H1 (cell line): Measurements from ENCODE around the gene IYD. TPM values are rescaled to one million over a fixed set of nuclear protein-coding genes. Genes with fewer than 3 reads are reported as not detected.

Experiments used
- CTCF ChIA-PET: fragments of 300-600 bp; sonication (Branson Sonifier 250); formaldehyde crosslinking; loops from one replicate; lab custom pipeline; 2021; ENCODE audit not compliant: partially characterized antibody; lab: Charles Lee
- POLR2A ChIA-PET: fragments of 300-600 bp; sonication (Branson Sonifier 250); formaldehyde crosslinking; loops from one replicate; lab custom pipeline; 2021; ENCODE audit warnings: inconsistent platforms; ENCODE audit not compliant: partially characterized antibody; lab: Charles Lee
- DNase-seq, 2 experiments: peaks; one replicate each; pipeline versions ENCODE4 v3.0.0 to v3.0.0-alpha.2; 2010 to 2022; ENCODE audit warnings: low spot score in 2 of 2, low read depth in 1 of 2, mixed read lengths in 1 of 2
- FAIRE-seq: peaks from 2 replicates; lab custom pipeline; 2011; peaks lifted over from hg19 to GRCh38; lab: Jason Lieb, UNC
- H2AFZ ChIP-seq: 2 replicates; pipeline ENCODE4 v1.8.1; 2012; ENCODE audit warnings: low read length, inconsistent platforms
- H2AK5ac ChIP-seq: 2 replicates; pipeline ENCODE4 v1.6.1; 2013; ENCODE audit warnings: low read depth, low read length
- H2BK120ac ChIP-seq: replicated peaks from 2 replicates; pipeline ENCODE3; 2013; ENCODE audit warnings: low read depth, low read length, inconsistent platforms
- H2BK12ac ChIP-seq: 2 replicates; pipeline ENCODE4 v1.6.1; 2013; ENCODE audit warnings: low read depth, low read length
- H2BK15ac ChIP-seq: 2 replicates; pipeline ENCODE4 v1.6.1; 2013; ENCODE audit warnings: low read length
- H2BK20ac ChIP-seq: 2 replicates; pipeline ENCODE4 v1.6.1; 2013; ENCODE audit warnings: low read length
- H2BK5ac ChIP-seq: 2 replicates; pipeline ENCODE4 v1.6.1; 2013; ENCODE audit warnings: low read depth, low read length
- H3K14ac ChIP-seq: 2 replicates; pipeline ENCODE4 v1.6.1; 2013; ENCODE audit warnings: inconsistent platforms; ENCODE audit not compliant: insufficient read length
- H3K18ac ChIP-seq: 2 replicates; pipeline ENCODE4 v1.6.1; 2013; ENCODE audit warnings: low read length; ENCODE audit errors: extremely low read depth
- H3K23ac ChIP-seq: 2 replicates; pipeline ENCODE4 v1.6.1; 2013; ENCODE audit warnings: inconsistent platforms; ENCODE audit not compliant: insufficient read length
- H3K23me2 ChIP-seq: 2 replicates; pipeline ENCODE4 v1.6.1; 2013; ENCODE audit warnings: low read depth, low read length
- H3K27ac ChIP-seq: 2 replicates; pipeline ENCODE4 v1.6.1; 2011; ENCODE audit warnings: low read depth, low read length, inconsistent platforms
- H3K27me3 ChIP-seq, 4 experiments: replicated peaks in 1 of 4; 1 replicate in 1 of 4; 2 replicates in 3 of 4; pipeline versions ENCODE4 v1.6.1 to v1.8.1; 2011 to 2013; ENCODE audit warnings: low read length in 3 of 4, mild to moderate bottlenecking in 3 of 4, inconsistent platforms in 2 of 4, mixed read lengths in 2 of 4, moderate library complexity in 1 of 4; ENCODE audit not compliant: control insufficient read depth in 3 of 4, insufficient read depth in 3 of 4; ENCODE audit errors: extremely low read depth in 1 of 4
- H3K36me3 ChIP-seq, 4 experiments: 2 replicates each; pipeline versions ENCODE4 v1.6.1 to v1.8.1; 2011 to 2013; ENCODE audit warnings: mild to moderate bottlenecking in 4 of 4, low read length in 3 of 4, moderate library complexity in 2 of 4, control low read depth in 1 of 4, inconsistent platforms in 1 of 4; ENCODE audit not compliant: insufficient read depth in 4 of 4, control insufficient read depth in 2 of 4
- H3K4ac ChIP-seq: replicated peaks from 2 replicates; pipeline ENCODE3; 2013; ENCODE audit warnings: low read length, low read depth, mixed read lengths, inconsistent platforms; ENCODE audit not compliant: insufficient read length
- H3K4me1 ChIP-seq, 4 experiments: replicated peaks in 1 of 4; 1 replicate in 1 of 4; 2 replicates in 3 of 4; pipeline versions ENCODE4 v1.6.1 to v1.8.1; 2011 to 2013; ENCODE audit warnings: low read length in 3 of 4, inconsistent platforms in 2 of 4, mixed read lengths in 1 of 4; ENCODE audit not compliant: insufficient read depth in 4 of 4, control insufficient read depth in 3 of 4
- H3K4me2 ChIP-seq, 2 experiments: 2 replicates each; pipeline versions ENCODE4 v1.6.1 to v1.8.1; 2011 to 2013; ENCODE audit warnings: low read depth in 2 of 2, low read length in 2 of 2, control low read depth in 1 of 2, inconsistent platforms in 1 of 2, mild to moderate bottlenecking in 1 of 2; ENCODE audit not compliant: insufficient read depth in 1 of 2
- H3K4me3 ChIP-seq, 4 experiments: fragments of 200-600, 300-600 bp in 1 of 4; sonication (generic), shearing (Covaris generic), sonication (Bioruptor Twin) in 1 of 4; 2 replicates each; pipeline versions ENCODE4 v1.5.1 to v1.8.1; 2011 to 2016; ENCODE audit warnings: low read length in 4 of 4, low read depth in 3 of 4, control low read depth in 2 of 4, inconsistent platforms in 2 of 4, mild to moderate bottlenecking in 2 of 4, mixed read lengths in 1 of 4, moderate library complexity in 1 of 4; ENCODE audit not compliant: insufficient read depth in 2 of 4; ENCODE audit errors: extremely low read depth in 1 of 4
- H3K56ac ChIP-seq: replicated peaks from 2 replicates; pipeline ENCODE3; 2013; ENCODE audit warnings: low read depth, mild to moderate bottlenecking, mixed read lengths, low read length, inconsistent platforms; ENCODE audit not compliant: insufficient read length
- H3K79me1 ChIP-seq: 2 replicates; pipeline ENCODE4 v1.6.1; 2013; ENCODE audit warnings: low read depth, low read length, control low read depth
- H3K79me2 ChIP-seq, 2 experiments: 2 replicates each; pipeline versions ENCODE4 v1.6.1 to v1.8.1; 2012 to 2013; ENCODE audit warnings: low read length in 2 of 2, mild to moderate bottlenecking in 2 of 2, inconsistent platforms in 1 of 2; ENCODE audit not compliant: insufficient read depth in 2 of 2, control insufficient read depth in 1 of 2
- H3K9ac ChIP-seq, 4 experiments: replicated peaks in 1 of 4; 1 replicate in 1 of 4; 2 replicates in 3 of 4; pipeline versions ENCODE4 v1.6.1 to v1.8.1; 2011 to 2013; ENCODE audit warnings: low read depth in 3 of 4, low read length in 3 of 4, control low read depth in 2 of 4, mild to moderate bottlenecking in 2 of 4, moderate library complexity in 2 of 4, inconsistent platforms in 1 of 4; ENCODE audit errors: extremely low read depth in 1 of 4
- H3K9me3 ChIP-seq, 2 experiments: 2 replicates each; pipeline versions ENCODE4 v1.6.1 to v1.8.1; 2012 to 2013; ENCODE audit warnings: mild to moderate bottlenecking in 2 of 2, moderate library complexity in 2 of 2, control low read depth in 1 of 2, inconsistent platforms in 1 of 2, low read depth in 1 of 2, low read length in 1 of 2, mixed read lengths in 1 of 2; ENCODE audit not compliant: insufficient read depth in 2 of 2
- H4K20me1 ChIP-seq, 2 experiments: replicated peaks in 1 of 2; 2 replicates each; pipeline versions ENCODE3 to v1.8.1; 2011 to 2013; ENCODE audit warnings: inconsistent platforms in 2 of 2, low read length in 2 of 2, mild to moderate bottlenecking in 1 of 2; ENCODE audit not compliant: insufficient read depth in 2 of 2, control insufficient read depth in 1 of 2
- H4K5ac ChIP-seq: 2 replicates; pipeline ENCODE4 v1.6.1; 2013; ENCODE audit warnings: low read length, low read depth, mixed read lengths, inconsistent platforms; ENCODE audit not compliant: insufficient read length
- H4K8ac ChIP-seq: 2 replicates; pipeline ENCODE4 v1.8.0; 2013; ENCODE audit warnings: mild to moderate bottlenecking, moderate library complexity, low read length, inconsistent platforms; ENCODE audit not compliant: insufficient read depth; ENCODE audit errors: extremely low read depth
- H4K91ac ChIP-seq: replicated peaks from 2 replicates; pipeline ENCODE3; 2013; ENCODE audit warnings: low read length, mixed read lengths, inconsistent platforms; ENCODE audit not compliant: insufficient read length
- BCL11A ChIP-seq, 2 experiments: IDR thresholded peaks; one replicate each; pipeline ENCODE4 v1.6.1; 2011; ENCODE audit warnings: low read depth in 2 of 2, low read length in 2 of 2, mild to moderate bottlenecking in 2 of 2
- CEBPB ChIP-seq: IDR thresholded peaks from 2 replicates; pipeline ENCODE4 v1.6.1; 2012; ENCODE audit warnings: low read depth, low read length
- CTBP2 ChIP-seq: IDR thresholded peaks from 2 replicates; pipeline ENCODE4 v1.7.0; 2011; ENCODE audit warnings: borderline replicate concordance, mild to moderate bottlenecking, moderate library complexity, mixed read lengths, low read length; ENCODE audit not compliant: insufficient read depth, insufficient read length
- FOSL1 ChIP-seq: IDR thresholded peaks from 2 replicates; pipeline ENCODE4 v1.6.1; 2011; ENCODE audit warnings: mild to moderate bottlenecking, low read depth, low read length, moderate library complexity; ENCODE audit not compliant: insufficient read depth
- JUND ChIP-seq: IDR thresholded peaks from 2 replicates; pipeline ENCODE4 v1.6.1; 2011; ENCODE audit warnings: mild to moderate bottlenecking, improper control_type of control experiment, low read length
- POLR2AphosphoS5 ChIP-seq: IDR thresholded peaks from 2 replicates; pipeline ENCODE4 v1.6.1; 2011; ENCODE audit warnings: low read depth, low read length
- RNF2 ChIP-seq: fragments of 200-900, 300-1000 bp; sonication (generic); IDR thresholded peaks from 2 replicates; pipeline ENCODE4 v1.7.1; 2016; ENCODE audit warnings: borderline replicate concordance, low read depth, mild to moderate bottlenecking, antibody characterized with exemption, low read length; ENCODE audit not compliant: poor library complexity, severe bottlenecking; ENCODE audit errors: missing control alignments
- SIRT6 ChIP-seq: IDR thresholded peaks from one replicate; pipeline ENCODE4 v1.7.1; 2012; ENCODE audit warnings: low read length, inconsistent platforms
- SP1 ChIP-seq: IDR thresholded peaks from 2 replicates; pipeline ENCODE4 v1.6.1; 2011; ENCODE audit warnings: low read depth, low read length
- TAF1 ChIP-seq: IDR thresholded peaks from 2 replicates; pipeline ENCODE4 v1.6.1; 2011; ENCODE audit warnings: mild to moderate bottlenecking, low read depth, low read length
- TAF7 ChIP-seq: optimal IDR thresholded peaks from 2 replicates; pipeline ENCODE3; 2011; ENCODE audit warnings: low read depth, mild to moderate bottlenecking, inconsistent platforms, low read length, moderate library complexity, borderline replicate concordance
- WGBS, 2 experiments: shearing (Covaris generic) in 1 of 2; methylation state at CpG; one replicate each; pipeline versions ENCODE4 v1.1.6 to v1.1.7; 2013 to 2015; ENCODE audit warnings: low lambda C conversion rate in 2 of 2, mixed read lengths in 2 of 2, inconsistent platforms in 1 of 2, low coverage in 1 of 2, missing lambda C conversion rate in 1 of 2; ENCODE audit not compliant: insufficient replicate concordance in 2 of 2, insufficient coverage in 1 of 2, insufficient read length in 1 of 2; ENCODE audit errors: extremely low coverage in 1 of 2, missing lambda C conversion rate in 1 of 2; 5-methylcytosine and 5-hydroxymethylcytosine counted together
- polyA plus RNA-seq, 7 experiments: library from polyadenylated mRNA; depleted of rRNA in 3 of 7; stranded (reverse) in 5 of 7; unstranded in 2 of 7; fragments of >200 nt in 5 of 7; fragments of 200-250 nt in 2 of 7; gene quantifications; 1 replicate in 5 of 7; 2 replicates in 1 of 7; 4 replicates in 1 of 7; pipeline versions ENCODE4 v1.2.1 to v1.2.3, GENCODE V29; 2011 to 2013; ENCODE audit warnings: missing spikeins in 2 of 7, mixed read lengths in 2 of 7
- total RNA-seq: library from RNA; stranded (reverse); fragmentation: NEBNext Ultra II Directional; extraction: Animal tissue kit (Norgen Biotek cat#: 25700); gene quantifications from 2 replicates; pipeline ENCODE4 v1.2.1, GENCODE V29; 2021
- TF ChIP-seq, protein P1 (sequence below): IDR thresholded peaks from 2 replicates; pipeline ENCODE4 v1.6.1; 2012; ENCODE audit warnings: inconsistent platforms

IYD gene
- total and polyA plus RNA-seq, 2 of the 8 experiments (the other 6 are each of a cell fraction or from before 2014, with no cell fraction given) = not detected

DNA sequence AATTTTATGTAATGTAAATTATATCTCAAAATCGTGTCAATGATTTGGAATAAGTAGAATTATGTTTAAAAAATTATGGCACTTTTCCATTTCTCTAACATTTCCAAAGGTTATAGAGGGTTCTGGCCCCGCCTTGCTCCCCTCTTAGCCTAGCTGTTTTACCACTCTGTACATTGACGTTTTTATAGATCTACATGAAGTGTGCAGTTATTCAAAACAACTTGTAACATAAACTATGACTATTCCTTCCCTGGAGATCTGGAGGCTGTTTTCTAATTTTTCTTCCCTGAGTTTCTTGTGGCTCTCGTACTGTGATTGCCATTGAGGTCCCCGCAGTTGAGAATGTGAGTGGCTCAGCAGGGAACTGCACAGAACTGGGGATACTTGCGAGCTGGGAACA, 48.4 kb downstream of the IYD start:
- Histone ChIP-seq H3K23me2 (no peaks in the 10 kb centered on the region), H4K91ac (no peak overlapping the region), H4K8ac (no peak overlapping the region), H3K4me1 (no peaks in the 10 kb centered on the region), H2BK12ac (no peak overlapping the region), H4K5ac (no peak overlapping the region), H3K4ac (no peak overlapping the region), H3K79me1 (no peaks in the 10 kb centered on the region), H3K56ac (no peak overlapping the region), H2BK5ac (no peak overlapping the region), H3K4me2 (no peak overlapping the region), H3K27ac (no peak overlapping the region), H2BK15ac (no peak overlapping the region), H3K36me3 (no peaks in the 10 kb centered on the region), H3K9me3 (no peaks in the 10 kb centered on the region), H3K79me2 (no peaks in the 10 kb centered on the region), H3K18ac (no peak overlapping the region), H3K14ac (no peak overlapping the region), H2BK20ac (no peak overlapping the region), H2AK5ac (no peak overlapping the region), H4K20me1 (no peaks in the 10 kb centered on the region), H3K27me3 (no peaks in the 10 kb centered on the region; a peak in 1 of 7 replicates), H2AFZ (no peak overlapping the region), H2BK120ac (no peak overlapping the region), H3K9ac (no peak overlapping the region), H3K4me3 (no peak overlapping the region), H3K23ac (no peak overlapping the region)
- no peak for TF ChIP-seq SP1
- TF ChIP-seq POLR2AphosphoS5 = no peak
- no peak for TF ChIP-seq BCL11A (IDR thresholded peaks at IDR 0.05; ENCODE audit: low read depth in 2 of 2, low read length in 2 of 2)
- TF ChIP-seq, protein P1, sequence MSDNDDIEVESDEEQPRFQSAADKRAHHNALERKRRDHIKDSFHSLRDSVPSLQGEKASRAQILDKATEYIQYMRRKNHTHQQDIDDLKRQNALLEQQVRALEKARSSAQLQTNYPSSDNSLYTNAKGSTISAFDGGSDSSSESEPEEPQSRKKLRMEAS = no peak
- TF ChIP-seq SIRT6 = no peak
- no peak for TF ChIP-seq TAF1
- TF ChIP-seq JUND = no peak
- TF ChIP-seq CTBP2 = no peak
- TF ChIP-seq FOSL1 = no peak
- no peak for TF ChIP-seq CEBPB
- no peak for TF ChIP-seq TAF7
- no peak for TF ChIP-seq RNF2
- ChIA-PET CTCF (interaction anchor here (1.1 to 11.0 kb wide), 21 partner anchors 8 to 438 kb away, joined by 3 to 150 read pairs (median 5); partner anchors contain the start of gene PLEKHG1), POLR2A (interaction anchor here (0.6 to 2.0 kb wide), 5 partner anchors 61 to 449 kb away, joined by 3 to 7 read pairs (median 4); no protein-coding TSS in a partner anchor)
- WGBS, 2 experiments = 79% methylated on average over 6 of the region's 6 CpGs; no CpG with 5 or more reads in 1 of the 2 experiments
- DNase-seq (no peak), FAIRE-seq (no peak)
